ENCODE measurements around the gene ENOX1.
"Not testable (repeated sequence)": the region's sequence is repeated elsewhere in the genome, so short reads cannot be mapped to it uniquely, and the experiment has no call there.

The ENOX1 gene

GRCh38 chr13:43354153-43354945, 432.4 kb downstream of the ENOX1 start:
- no peak for TF ChIP-seq CTCF (conservative IDR thresholded peaks at IDR 0.05)
- no peak overlapping the region for H3K27ac ChIP-seq

- H3K27ac ChIP-seq: no peak overlapping the region
- no peak for TF ChIP-seq CTCF (conservative IDR thresholded peaks at IDR 0.05)
Observed at GRCh38 chr13:43353631-43354030, 433.1 kb downstream of the ENOX1 start.

GRCh38 chr13:43351612-43352011, 435.2 kb downstream of the ENOX1 start:
- not testable (repeated sequence) for H3K27ac ChIP-seq

- TF ChIP-seq CTCF (conservative IDR thresholded peaks at IDR 0.05): no peak
- H3K27ac ChIP-seq: peak overlapping the region; percentile 10; the same call in 1 of the 2 replicates
Observed at GRCh38 chr13:43348397-43348796, 438.4 kb downstream of the ENOX1 start.

- no peak for TF ChIP-seq CTCF (conservative IDR thresholded peaks at IDR 0.05)
- H3K27ac ChIP-seq: peak overlapping the region; percentile 10; the same call in 1 of the 2 replicates
Observed at GRCh38 chr13:43347877-43348276, 438.9 kb downstream of the ENOX1 start.

- peak overlapping the region; percentile 10; the same call in 1 of the 2 replicates for H3K27ac ChIP-seq
- TF ChIP-seq CTCF (conservative IDR thresholded peaks at IDR 0.05): no peak
Observed at GRCh38 chr13:43346427-43346826, 440.3 kb downstream of the ENOX1 start.

- no peak for TF ChIP-seq CTCF (conservative IDR thresholded peaks at IDR 0.05)
- no peak overlapping the region for H3K27ac ChIP-seq
Observed at GRCh38 chr13:43343645-43344044, 443.1 kb downstream of the ENOX1 start.

GRCh38 chr13:43339805-43340550, 446.8 kb downstream of the ENOX1 start:
- no peak overlapping the region for H3K27ac ChIP-seq
- no peak for TF ChIP-seq CTCF (conservative IDR thresholded peaks at IDR 0.05)
